GM18870 (cell line): ENCODE results near the gene KRTAP16-1.
A peak's percentile ranks its signal among the peaks of the same experiment; 100 is the strongest.
"Not testable (repeated sequence)": the region's sequence is repeated elsewhere in the genome, so short reads cannot be mapped to it uniquely, and the experiment has no call there.

Experiments
- ATAC-seq: cut with Tn5 transposase; IDR thresholded peaks from one replicate; pipeline ENCODE4 v1.9.1; 2021; ENCODE audit warnings: moderate library complexity; ENCODE audit not compliant: unreplicated experiment

KRTAP16-1 gene, protein sequence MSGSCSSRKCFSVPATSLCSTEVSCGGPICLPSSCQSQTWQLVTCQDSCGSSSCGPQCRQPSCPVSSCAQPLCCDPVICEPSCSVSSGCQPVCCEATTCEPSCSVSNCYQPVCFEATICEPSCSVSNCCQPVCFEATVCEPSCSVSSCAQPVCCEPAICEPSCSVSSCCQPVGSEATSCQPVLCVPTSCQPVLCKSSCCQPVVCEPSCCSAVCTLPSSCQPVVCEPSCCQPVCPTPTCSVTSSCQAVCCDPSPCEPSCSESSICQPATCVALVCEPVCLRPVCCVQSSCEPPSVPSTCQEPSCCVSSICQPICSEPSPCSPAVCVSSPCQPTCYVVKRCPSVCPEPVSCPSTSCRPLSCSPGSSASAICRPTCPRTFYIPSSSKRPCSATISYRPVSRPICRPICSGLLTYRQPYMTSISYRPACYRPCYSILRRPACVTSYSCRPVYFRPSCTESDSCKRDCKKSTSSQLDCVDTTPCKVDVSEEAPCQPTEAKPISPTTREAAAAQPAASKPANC

DNA sequence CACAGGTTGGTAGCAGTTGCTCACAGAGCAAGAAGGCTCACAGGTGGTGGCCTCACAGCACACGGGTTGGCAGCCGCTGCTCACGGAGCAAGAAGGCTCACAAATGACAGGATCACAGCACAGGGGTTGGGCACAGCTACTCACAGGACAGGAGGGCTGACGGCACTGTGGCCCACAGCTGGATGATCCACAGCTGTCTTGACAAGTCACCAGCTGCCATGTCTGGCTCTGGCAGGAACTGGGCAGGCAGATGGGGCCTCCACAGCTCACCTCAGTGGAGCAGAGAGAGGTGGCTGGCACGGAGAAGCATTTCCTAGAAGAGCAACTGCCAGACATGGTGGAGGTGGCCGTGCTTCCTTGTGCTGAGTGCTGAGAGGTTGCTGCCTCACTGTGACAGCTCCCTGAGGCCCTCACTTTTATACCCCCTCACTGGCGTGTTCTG, at the start of gene KRTAP16-1:
TSS of gene KRTAP16-1 (minus strand) at position 392 of the 442 bp plus-strand sequence. CDS start at position 336, 56 bp downstream.
- no peak for ATAC-seq

DNA sequence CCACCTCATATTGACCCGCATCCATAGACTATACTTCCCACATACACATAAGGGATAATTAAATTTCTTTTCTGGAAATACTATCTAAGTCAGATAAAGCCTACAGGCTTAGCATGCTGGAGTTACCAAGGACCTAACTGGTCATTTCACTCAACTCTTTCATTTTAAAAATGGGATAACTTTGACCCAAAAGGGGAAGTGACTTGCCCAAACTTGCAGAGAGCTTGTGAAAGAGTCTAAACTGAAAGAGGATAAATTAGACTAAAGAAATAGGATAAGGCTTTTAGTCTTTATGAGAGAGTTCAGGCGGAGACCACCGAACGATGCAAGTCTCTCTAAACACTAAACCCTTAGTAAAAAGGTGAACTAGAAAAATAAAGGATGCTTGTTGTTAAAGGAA, 45.4 kb upstream of the KRTAP16-1 start:
- no peak for ATAC-seq

DNA sequence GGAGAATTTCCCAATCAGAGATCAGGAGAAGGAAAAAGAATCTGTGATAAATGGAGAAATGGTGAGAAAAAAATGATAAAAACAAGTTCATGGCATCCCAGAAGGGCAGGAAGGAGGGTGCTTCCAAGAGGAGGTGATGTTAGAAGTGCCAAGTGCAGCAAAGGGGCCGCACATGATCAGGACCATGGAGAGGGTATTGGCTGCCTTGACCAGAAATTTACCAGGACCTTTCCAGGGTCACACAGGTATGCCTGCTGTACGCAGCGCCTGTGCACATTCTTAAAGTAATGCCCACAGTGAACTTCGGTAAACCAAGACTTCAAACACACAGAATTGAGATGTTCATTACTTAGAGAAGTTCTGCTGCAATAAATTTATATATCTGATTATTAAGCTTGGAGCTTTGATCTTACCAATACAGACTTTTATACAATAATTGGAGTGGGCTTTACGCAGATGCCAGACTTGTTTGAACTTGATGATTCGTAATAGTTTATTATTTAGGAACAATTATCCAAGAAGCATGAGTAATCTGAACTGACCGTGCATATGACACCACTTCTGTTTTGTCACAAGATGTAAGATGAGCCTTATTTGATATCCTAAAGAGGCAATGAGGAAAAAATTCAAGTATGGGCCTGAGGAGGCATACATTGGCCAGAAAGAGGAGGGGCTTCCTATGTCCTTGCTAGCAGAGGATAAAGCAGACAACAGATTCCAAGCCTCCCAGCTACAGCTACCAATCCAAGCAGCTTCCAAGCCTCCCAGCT, 43.7 kb upstream of the KRTAP16-1 start:
- no peak for ATAC-seq

GRCh38 chr17:41351177-41351576, 42.1 kb upstream of the KRTAP16-1 start:
- no peak for ATAC-seq

GRCh38 chr17:41350381-41350878, 41.3 kb upstream of the KRTAP16-1 start, which contains the start of gene KRT33A:
TSS of gene KRT33A (minus strand) at chr17:41350828. CDS start at chr17:41350767, 61 bp downstream.
- not testable (repeated sequence) for ATAC-seq

GRCh38 chr17:41347869-41348760, 39.0 kb upstream of the KRTAP16-1 start:
- ATAC-seq = no peak

DNA sequence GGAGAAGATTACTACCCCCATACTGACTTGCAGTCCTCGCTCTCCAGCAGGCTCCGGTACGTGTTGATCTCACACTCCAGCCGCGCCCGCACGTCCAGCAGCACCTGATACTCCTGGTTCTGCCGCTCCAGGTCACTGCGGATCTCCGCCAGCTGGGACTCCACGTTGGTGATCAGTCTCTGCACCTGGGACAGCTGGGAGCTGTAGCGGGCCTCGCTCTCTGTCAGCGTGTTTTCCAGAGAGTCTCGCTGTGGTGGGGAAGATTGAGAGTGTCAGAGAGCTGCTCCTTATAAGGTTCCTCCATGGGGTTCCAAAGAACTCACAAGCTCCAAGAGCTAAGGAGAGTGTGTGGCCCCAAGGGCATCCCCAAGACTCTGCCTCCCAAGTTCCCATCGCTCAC, 37.3 kb upstream of the KRTAP16-1 start:
- ATAC-seq = not testable (repeated sequence)

- no peak for ATAC-seq
Measured at GRCh38 chr17:41345992-41346391, 36.9 kb upstream of the KRTAP16-1 start.

DNA sequence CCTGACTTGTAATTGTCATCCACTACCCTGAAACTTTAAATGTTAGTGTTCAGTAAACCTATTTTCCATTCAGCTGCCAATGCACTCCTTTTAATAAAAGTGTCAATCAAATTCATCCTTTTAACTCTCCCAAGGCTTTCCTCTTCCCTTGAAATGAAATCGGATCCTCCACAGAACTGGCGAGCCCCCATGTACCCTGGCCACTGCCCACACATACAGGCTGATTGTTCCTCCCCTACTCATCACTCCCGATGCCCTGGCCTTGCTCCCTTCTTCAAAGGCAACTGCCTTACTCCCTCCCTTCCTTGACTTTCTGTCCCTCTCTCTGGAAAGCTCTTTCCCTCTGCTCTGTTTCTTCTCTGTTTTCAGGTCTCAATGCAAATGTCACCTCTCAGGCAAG, 33.9 kb upstream of the KRTAP16-1 start:
- no peak for ATAC-seq

DNA sequence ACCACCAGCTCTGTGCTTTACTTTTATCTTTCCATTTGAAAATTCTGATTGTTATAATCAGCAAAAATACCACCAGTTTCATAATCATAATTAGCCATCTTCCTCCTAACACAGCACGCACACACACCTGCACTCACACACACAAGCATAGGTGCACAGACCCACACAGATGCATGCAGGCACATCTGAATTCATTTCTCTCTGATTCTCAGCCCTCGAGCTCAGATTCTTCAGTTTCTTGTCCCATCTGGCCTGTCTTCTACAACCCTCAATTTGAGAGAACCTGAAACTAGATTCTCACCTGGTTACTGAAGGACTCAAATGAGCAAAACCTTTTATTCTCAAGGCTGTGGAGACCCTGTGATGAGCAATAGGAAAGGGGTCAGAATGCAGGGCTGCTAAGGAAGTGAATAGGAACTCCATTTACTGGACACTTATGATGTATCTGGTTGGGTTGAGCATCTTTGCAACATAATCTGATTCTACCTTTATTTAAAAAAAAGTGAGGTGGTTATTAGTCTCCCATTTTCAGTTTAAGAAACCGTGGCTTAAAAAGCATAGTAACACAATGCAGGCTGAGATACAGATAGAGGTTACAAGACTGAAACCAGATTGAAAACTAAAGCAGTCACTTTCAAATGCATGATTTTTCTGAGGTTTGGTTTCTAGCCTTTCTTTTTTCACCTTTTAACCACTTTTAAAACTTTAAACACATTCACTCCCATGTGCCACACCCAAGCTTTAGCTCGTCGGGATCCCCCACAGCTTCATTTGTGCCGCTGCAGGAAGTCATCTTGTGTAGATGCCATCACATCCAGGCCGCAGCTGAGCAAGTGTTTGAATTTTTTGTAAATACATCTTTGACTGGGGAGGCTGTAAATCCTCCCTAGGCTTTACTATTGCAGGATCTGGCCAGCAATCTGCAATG, 32.1 kb upstream of the KRTAP16-1 start:
- no peak for ATAC-seq

DNA sequence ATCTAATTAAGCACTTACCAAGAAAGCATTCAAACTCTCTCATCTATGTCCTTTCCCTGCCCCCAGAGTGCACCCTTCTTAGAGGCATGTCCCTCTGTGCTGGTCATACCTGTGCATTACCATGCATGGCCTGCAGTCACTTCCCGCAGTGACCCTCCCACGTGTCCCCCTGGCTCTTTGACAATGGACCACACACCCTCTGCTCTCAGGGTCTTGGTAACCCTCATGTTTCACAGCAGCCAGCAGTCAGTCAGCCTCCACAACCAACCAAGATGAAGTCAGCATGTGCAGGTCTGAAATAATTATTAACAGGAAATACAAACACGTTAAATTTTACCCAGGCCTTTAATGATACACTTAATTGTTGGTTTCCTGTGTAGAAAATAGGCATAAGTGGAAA, 31.4 kb upstream of the KRTAP16-1 start:
- ATAC-seq = no peak

GRCh38 chr17:41339571-41340172, 30.6 kb upstream of the KRTAP16-1 start:
- no peak for ATAC-seq

DNA sequence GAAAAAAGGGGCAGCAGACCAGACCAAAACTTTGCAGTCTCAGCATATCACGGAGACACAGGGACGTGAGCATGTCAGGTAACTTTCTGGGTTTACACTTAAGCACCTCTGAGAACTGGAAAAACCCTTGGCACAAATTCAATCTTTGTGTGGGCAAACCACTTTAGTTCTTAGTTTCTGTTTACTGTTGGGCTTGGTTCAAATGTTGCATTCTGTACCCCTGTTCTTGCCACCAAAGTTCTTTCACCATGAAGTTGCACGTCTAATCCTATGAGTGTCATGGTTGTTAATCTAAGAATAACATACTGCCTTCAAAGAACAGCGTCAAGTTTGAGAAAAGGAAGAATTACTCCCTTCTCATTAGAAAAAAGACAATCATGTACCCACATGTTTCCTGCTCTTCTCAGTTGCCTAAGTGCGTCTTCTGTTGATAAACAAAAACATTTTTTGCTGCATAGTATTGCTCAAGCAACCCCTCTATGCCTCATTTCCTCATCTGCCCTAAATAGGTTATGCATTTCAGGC, 29.9 kb upstream of the KRTAP16-1 start:
- peak; percentile 35 for ATAC-seq

DNA sequence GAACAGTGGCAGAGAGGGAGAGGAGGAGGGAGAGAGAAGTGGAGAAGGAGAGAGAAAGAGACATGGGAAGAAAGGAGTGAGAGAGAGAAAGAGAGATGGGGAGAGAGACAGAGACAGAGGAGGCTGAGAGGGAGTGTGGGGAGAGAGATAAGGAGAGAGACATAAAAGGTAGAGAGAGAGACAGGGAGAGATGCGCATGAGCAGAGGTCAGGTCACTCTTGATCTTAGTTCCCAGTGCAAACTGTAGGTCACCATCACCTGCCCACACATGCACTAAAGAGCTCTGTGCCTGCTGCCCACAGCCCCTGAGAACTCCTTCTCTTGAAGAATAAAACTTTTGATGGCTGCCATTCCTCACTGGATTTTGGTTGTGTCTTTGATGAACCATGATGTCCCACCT, 26.6 kb upstream of the KRTAP16-1 start:
- no peak for ATAC-seq

- ATAC-seq = no peak
Measured at GRCh38 chr17:41334385-41335305, 25.5 kb upstream of the KRTAP16-1 start.

DNA sequence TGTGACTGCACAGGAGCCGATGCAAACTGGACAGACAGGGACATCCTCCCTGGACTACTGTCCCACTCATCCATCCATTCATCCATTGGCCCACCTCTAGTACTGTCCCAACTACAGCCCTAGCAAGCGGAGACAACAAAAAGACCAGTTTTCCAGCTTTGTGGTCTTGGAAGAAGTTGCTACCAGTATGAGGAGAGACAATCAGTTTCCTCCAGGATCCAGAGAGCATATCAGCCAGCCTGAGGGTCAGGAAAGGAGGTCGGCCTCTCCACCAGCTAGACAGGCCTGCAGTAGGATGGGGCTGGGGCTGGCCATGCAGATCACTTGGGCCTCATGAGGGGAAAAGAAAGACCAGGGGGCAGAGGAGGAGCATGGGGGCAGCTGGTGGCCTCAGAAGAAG, 24.7 kb upstream of the KRTAP16-1 start:
- no peak for ATAC-seq

GRCh38 chr17:41333098-41333497, 24.0 kb upstream of the KRTAP16-1 start:
- no peak for ATAC-seq

GRCh38 chr17:41332239-41332638, 23.1 kb upstream of the KRTAP16-1 start:
- no peak for ATAC-seq
